ENCODE data around the gene CHIC2.
A peak's percentile ranks its signal among the peaks of the same experiment; 100 is the strongest.

Gene CHIC2

DNA sequence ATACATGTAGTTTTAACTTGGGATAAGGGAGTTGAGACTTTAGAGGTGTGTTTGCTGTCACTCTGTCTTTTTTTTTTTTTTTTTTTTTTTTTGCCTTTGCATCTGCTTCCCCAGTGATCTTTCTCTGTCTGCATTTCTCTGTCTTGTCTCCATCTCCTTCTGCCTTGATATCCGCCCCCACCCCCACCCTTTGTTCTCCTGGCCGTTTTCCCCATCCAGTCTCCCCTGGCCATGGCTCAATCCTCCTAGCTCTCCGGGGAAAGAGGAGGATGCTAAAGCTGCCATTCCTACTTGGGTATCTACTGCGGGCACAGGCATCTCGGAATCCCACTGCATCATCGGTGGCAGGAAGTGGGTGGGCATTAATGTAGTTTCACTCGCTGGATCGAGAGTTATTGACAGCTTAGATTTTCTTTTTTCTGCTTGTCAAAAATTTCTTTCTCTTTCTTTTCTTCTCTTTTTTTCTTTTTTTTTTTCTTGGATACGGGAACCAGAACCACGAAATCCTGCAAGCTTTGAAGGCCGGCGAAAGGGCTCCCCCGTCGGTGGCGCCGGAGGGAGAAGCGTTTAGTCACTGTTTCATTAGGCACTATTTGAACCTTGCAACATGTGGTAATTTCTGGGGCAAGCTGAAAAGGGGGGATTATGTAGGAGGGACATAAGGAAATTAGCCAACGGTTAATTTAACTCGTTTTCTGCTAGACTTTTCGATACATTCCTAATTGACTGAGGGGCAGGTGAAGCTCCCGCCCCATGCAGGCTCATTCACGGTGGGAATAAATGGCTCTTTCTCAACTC is 43.7 kb upstream of the CHIC2 start:
- Histone ChIP-seq H3K79me1 (ENCODE audit: low read depth, low read length) (no peaks in the 10 kb centered on the region), H3K36me3 (replicated peaks in 1 of 2; ENCODE audit: control insufficient read depth in 2 of 2, insufficient read depth in 2 of 2, low read length in 2 of 2) (no peaks in the 10 kb centered on the region), H3K4me3 (ENCODE audit: low read length in 2 of 2) (no peak overlapping the region), H2BK15ac (ENCODE audit: low read length) (no peak overlapping the region), H3K4ac (ENCODE audit: low read length) (no peak overlapping the region), H3K9me3 (replicated peaks in 1 of 2; ENCODE audit: control insufficient read depth in 2 of 2, insufficient read depth in 1 of 2, low read depth in 1 of 2, low read length in 2 of 2) (no peaks in the 10 kb centered on the region), H3K23ac (ENCODE audit: low read depth, low read length, poor library complexity) (no peak overlapping the region), H4K8ac (ENCODE audit: low read depth, low read length) (no peak overlapping the region), H3K27me3 (ENCODE audit: control insufficient read depth in 3 of 3, insufficient read depth in 3 of 3, low read depth in 1 of 3, low read length in 3 of 3) (peaks cover 2 to 97% (median 62%) of the 10 kb centered on the region in 3 experiments), H3K4me2 (ENCODE audit: insufficient read depth, low read length, poor library complexity, severe bottlenecking) (no peak overlapping the region), H3K27ac (replicated peaks; ENCODE audit: low read length) (no peak overlapping the region), H3K4me1 (ENCODE audit: control insufficient read depth in 2 of 2, insufficient read depth in 1 of 2, low read depth in 1 of 2, low read length in 2 of 2) (peaks cover 7 to 23% of the 10 kb centered on the region in 2 donors), H2AK5ac (ENCODE audit: low read depth, low read length) (no peak overlapping the region), H2AFZ (ENCODE audit: low read length) (no peak overlapping the region), H3K14ac (ENCODE audit: low read length) (no peak overlapping the region), H2BK5ac (ENCODE audit: low read length) (no peak overlapping the region), H3K18ac (ENCODE audit: low read length) (no peak overlapping the region), H3K9ac (ENCODE audit: low read depth, low read length, poor library complexity) (no peak overlapping the region), H4K91ac (ENCODE audit: low read depth, low read length, poor library complexity) (no peak overlapping the region), H2BK12ac (ENCODE audit: low read length) (no peak overlapping the region), H2BK120ac (ENCODE audit: low read depth, low read length) (no peak overlapping the region)
- WGBS, 2 donors (ENCODE audit: extremely low coverage in 2 of 2, insufficient read length in 2 of 2, insufficient replicate concordance in 1 of 2), result no CpG with 5 or more reads among the region's 22 CpGs
- no peak for DNase-seq (ENCODE audit: low spot score)

DNA sequence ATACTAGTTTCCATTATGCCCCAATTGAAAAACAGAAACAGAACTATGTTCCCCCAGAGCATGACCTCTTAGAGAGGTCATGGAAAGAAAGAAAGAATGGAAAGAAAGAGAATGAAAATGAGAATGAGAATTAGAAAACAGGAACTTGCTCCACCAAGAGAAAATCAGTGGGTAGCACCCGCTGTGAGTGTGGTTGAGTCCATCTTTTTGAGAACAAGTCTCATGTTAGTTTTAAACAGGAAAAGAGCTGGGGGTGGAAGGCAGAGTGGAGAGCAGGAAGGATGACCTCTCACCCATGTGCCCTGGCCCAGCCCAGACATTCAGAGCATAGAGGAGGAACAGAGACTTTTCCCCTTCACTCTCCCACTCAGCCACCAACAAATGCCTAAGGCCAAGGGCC is 40.5 kb upstream of the CHIC2 start:
- Histone ChIP-seq H3K27ac (replicated peaks; ENCODE audit: low read length) (no peak overlapping the region), H2BK5ac (ENCODE audit: low read length) (no peak overlapping the region), H3K4ac (ENCODE audit: low read length) (no peak overlapping the region), H2BK12ac (ENCODE audit: low read length) (no peak overlapping the region), H3K14ac (ENCODE audit: low read length) (no peak overlapping the region), H2AK5ac (ENCODE audit: low read depth, low read length) (no peak overlapping the region), H3K79me1 (ENCODE audit: low read depth, low read length) (no peaks in the 10 kb centered on the region), H3K9me3 (replicated peaks in 1 of 2; ENCODE audit: control insufficient read depth in 2 of 2, insufficient read depth in 1 of 2, low read depth in 1 of 2, low read length in 2 of 2) (no peaks in the 10 kb centered on the region), H3K36me3 (replicated peaks in 1 of 2; ENCODE audit: control insufficient read depth in 2 of 2, insufficient read depth in 2 of 2, low read length in 2 of 2) (no peaks in the 10 kb centered on the region), H4K91ac (ENCODE audit: low read depth, low read length, poor library complexity) (no peak overlapping the region), H3K9ac (ENCODE audit: low read depth, low read length, poor library complexity) (no peak overlapping the region), H3K23ac (ENCODE audit: low read depth, low read length, poor library complexity) (no peak overlapping the region), H3K4me1 (ENCODE audit: control insufficient read depth in 2 of 2, insufficient read depth in 1 of 2, low read depth in 1 of 2, low read length in 2 of 2) (peaks cover 9 to 23% of the 10 kb centered on the region in 2 donors), H4K8ac (ENCODE audit: low read depth, low read length) (no peak overlapping the region), H2BK120ac (ENCODE audit: low read depth, low read length) (no peak overlapping the region), H2BK15ac (ENCODE audit: low read length) (no peak overlapping the region), H3K4me2 (ENCODE audit: insufficient read depth, low read length, poor library complexity, severe bottlenecking) (no peak overlapping the region), H3K27me3 (ENCODE audit: control insufficient read depth in 3 of 3, insufficient read depth in 3 of 3, low read depth in 1 of 3, low read length in 3 of 3) (peaks cover 23 to 99% (median 84%) of the 10 kb centered on the region in 3 experiments), H2AFZ (ENCODE audit: low read length) (no peak overlapping the region), H3K18ac (ENCODE audit: low read length) (no peak overlapping the region), H3K4me3 (ENCODE audit: low read length in 2 of 2) (no peak overlapping the region)
- no peak for DNase-seq (ENCODE audit: low spot score)
- WGBS, 2 donors (ENCODE audit: extremely low coverage in 2 of 2, insufficient read length in 2 of 2, insufficient replicate concordance in 1 of 2), result no CpG with 5 or more reads among the region's 1 CpG

DNA sequence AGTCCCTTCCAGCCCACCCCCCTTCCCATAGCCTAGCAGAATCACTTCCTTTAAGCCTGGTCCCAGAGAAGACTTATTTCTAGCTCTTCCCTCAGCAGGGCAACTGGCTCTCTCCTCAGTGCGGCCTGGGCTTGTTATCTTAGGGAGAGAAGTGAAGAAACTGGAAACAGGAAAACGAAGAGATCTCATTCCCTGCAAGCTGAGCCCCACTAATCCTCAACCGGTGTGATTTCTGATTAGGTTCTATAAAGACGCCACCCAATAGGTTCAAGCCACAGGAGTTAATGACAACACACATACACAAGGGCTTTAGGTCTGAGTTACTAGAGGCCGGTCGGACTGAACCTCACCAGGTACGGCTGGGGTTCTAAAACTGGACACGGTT is 38.8 kb upstream of the CHIC2 start:
- Histone ChIP-seq H3K9ac (ENCODE audit: low read depth, low read length, poor library complexity) (no peak overlapping the region), H3K27ac (replicated peaks; ENCODE audit: low read length) (no peak overlapping the region), H3K36me3 (replicated peaks in 1 of 2; ENCODE audit: control insufficient read depth in 2 of 2, insufficient read depth in 2 of 2, low read length in 2 of 2) (no peaks in the 10 kb centered on the region), H3K4me2 (ENCODE audit: insufficient read depth, low read length, poor library complexity, severe bottlenecking) (peak overlapping the region; percentile 78), H2BK15ac (ENCODE audit: low read length) (no peak overlapping the region), H3K79me1 (ENCODE audit: low read depth, low read length) (no peaks in the 10 kb centered on the region), H3K23ac (ENCODE audit: low read depth, low read length, poor library complexity) (no peak overlapping the region), H4K91ac (ENCODE audit: low read depth, low read length, poor library complexity) (no peak overlapping the region), H3K27me3 (ENCODE audit: control insufficient read depth in 3 of 3, insufficient read depth in 3 of 3, low read depth in 1 of 3, low read length in 3 of 3) (peaks cover 34 to 99% (median 91%) of the 10 kb centered on the region in 3 experiments), H3K4ac (ENCODE audit: low read length) (no peak overlapping the region), H3K4me1 (ENCODE audit: control insufficient read depth in 2 of 2, insufficient read depth in 1 of 2, low read depth in 1 of 2, low read length in 2 of 2) (peaks cover 11 to 23% of the 10 kb centered on the region in 2 donors), H3K18ac (ENCODE audit: low read length) (no peak overlapping the region), H2BK120ac (ENCODE audit: low read depth, low read length) (no peak overlapping the region), H3K14ac (ENCODE audit: low read length) (no peak overlapping the region), H2AK5ac (ENCODE audit: low read depth, low read length) (no peak overlapping the region), H2BK5ac (ENCODE audit: low read length) (no peak overlapping the region), H3K9me3 (replicated peaks in 1 of 2; ENCODE audit: control insufficient read depth in 2 of 2, insufficient read depth in 1 of 2, low read depth in 1 of 2, low read length in 2 of 2) (no peaks in the 10 kb centered on the region), H4K8ac (ENCODE audit: low read depth, low read length) (no peak overlapping the region), H2BK12ac (ENCODE audit: low read length) (no peak overlapping the region), H2AFZ (ENCODE audit: low read length) (peak overlapping the region; percentile 90), H3K4me3 (ENCODE audit: low read length in 2 of 2) (no peak overlapping the region)
- no peak for DNase-seq (ENCODE audit: low spot score)
- WGBS, 2 donors (ENCODE audit: extremely low coverage in 2 of 2, insufficient read length in 2 of 2, insufficient replicate concordance in 1 of 2), result no CpG with 5 or more reads among the region's 8 CpGs

DNA sequence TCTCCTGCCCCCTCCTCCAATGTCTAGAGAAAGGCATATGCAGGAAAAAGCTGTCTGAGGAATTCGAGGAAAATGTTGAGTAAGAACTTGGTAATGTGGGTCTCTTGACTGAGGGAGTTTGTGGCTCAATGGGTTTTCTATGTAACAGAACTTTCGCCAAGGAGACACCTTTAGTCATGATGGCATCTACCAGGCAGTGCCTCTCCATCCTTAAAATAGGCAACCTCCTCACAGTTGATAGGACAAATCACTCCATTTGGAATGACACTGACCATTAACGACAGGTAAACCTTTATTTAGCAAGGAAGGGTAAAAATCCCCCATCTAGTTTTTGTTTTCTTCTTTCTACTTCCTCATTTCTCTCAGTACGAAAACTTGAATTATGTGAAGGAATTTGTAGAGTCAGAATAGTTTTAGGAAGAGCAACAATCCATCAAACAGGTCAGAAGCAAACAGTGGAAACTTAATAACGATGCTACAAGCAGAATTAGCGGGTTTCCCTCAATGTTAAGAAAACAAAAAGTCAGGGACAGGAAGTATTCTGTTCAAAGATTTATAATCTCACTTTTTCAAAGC is 38.2 kb upstream of the CHIC2 start:
- peaks cover 11 to 21% of the 10 kb centered on the region in 2 donors for H3K4me1 ChIP-seq (ENCODE audit: control insufficient read depth in 2 of 2, insufficient read depth in 1 of 2, low read depth in 1 of 2, low read length in 2 of 2)
- no peak overlapping the region for H2BK15ac ChIP-seq (ENCODE audit: low read length)
- no peak overlapping the region for H2AK5ac ChIP-seq (ENCODE audit: low read depth, low read length)
- no peak overlapping the region for H2BK5ac ChIP-seq (ENCODE audit: low read length)
- H2AFZ ChIP-seq (ENCODE audit: low read length), result no peak overlapping the region
- H3K79me1 ChIP-seq (ENCODE audit: low read depth, low read length), result no peaks in the 10 kb centered on the region
- no peak overlapping the region for H2BK120ac ChIP-seq (ENCODE audit: low read depth, low read length)
- no peak overlapping the region for H3K4ac ChIP-seq (ENCODE audit: low read length)
- H3K36me3 ChIP-seq (replicated peaks in 1 of 2; ENCODE audit: control insufficient read depth in 2 of 2, insufficient read depth in 2 of 2, low read length in 2 of 2), result no peaks in the 10 kb centered on the region
- no peak overlapping the region for H4K91ac ChIP-seq (ENCODE audit: low read depth, low read length, poor library complexity)
- no peak for DNase-seq (ENCODE audit: low spot score)
- H3K23ac ChIP-seq (ENCODE audit: low read depth, low read length, poor library complexity), result no peak overlapping the region
- H3K9me3 ChIP-seq (replicated peaks in 1 of 2; ENCODE audit: control insufficient read depth in 2 of 2, insufficient read depth in 1 of 2, low read depth in 1 of 2, low read length in 2 of 2), result no peaks in the 10 kb centered on the region
- H3K4me3 ChIP-seq (ENCODE audit: low read length in 2 of 2), result no peak overlapping the region
- no peak overlapping the region for H3K27ac ChIP-seq (replicated peaks; ENCODE audit: low read length)
- no peak overlapping the region for H3K18ac ChIP-seq (ENCODE audit: low read length)
- no CpG with 5 or more reads among the region's 6 CpGs for WGBS, 2 donors (ENCODE audit: extremely low coverage in 2 of 2, insufficient read length in 2 of 2, insufficient replicate concordance in 1 of 2)
- no peak overlapping the region for H3K4me2 ChIP-seq (ENCODE audit: insufficient read depth, low read length, poor library complexity, severe bottlenecking)
- no peak overlapping the region for H2BK12ac ChIP-seq (ENCODE audit: low read length)
- H4K8ac ChIP-seq (ENCODE audit: low read depth, low read length), result no peak overlapping the region
- H3K9ac ChIP-seq (ENCODE audit: low read depth, low read length, poor library complexity), result no peak overlapping the region
- peaks cover 34 to 99% (median 94%) of the 10 kb centered on the region in 3 experiments for H3K27me3 ChIP-seq (ENCODE audit: control insufficient read depth in 3 of 3, insufficient read depth in 3 of 3, low read depth in 1 of 3, low read length in 3 of 3)
- no peak overlapping the region for H3K14ac ChIP-seq (ENCODE audit: low read length)

All from neuronal stem cell (in vitro differentiated cells).